HepG2 (cell line): Measurements from ENCODE around the gene RPL4. TPM values are rescaled to one million over a fixed set of nuclear protein-coding genes. Genes with fewer than 3 reads are reported as not detected.
A peak's percentile ranks its signal among the peaks of the same experiment; 100 is the strongest.

Experiments
- ATAD3A ChIP-seq: sonication (generic); formaldehyde crosslinking; IDR thresholded peaks from 2 replicates; pipeline ENCODE4 v1.4.0; 2020; ENCODE audit warnings: missing genetic modification reagents
- DPF2 ChIP-seq: sonication (generic); formaldehyde crosslinking; IDR thresholded peaks from 2 replicates; pipeline ENCODE4 v1.4.0; 2020; ENCODE audit warnings: mild to moderate bottlenecking, low read depth, missing genetic modification reagents, borderline replicate concordance
- ISX ChIP-seq: sonication (generic); formaldehyde crosslinking; conservative IDR thresholded peaks from 2 replicates; pipeline ENCODE4 v1.5.0; 2020; ENCODE audit warnings: missing genetic modification reagents
- MAFK ChIP-seq, 2 experiments: IDR thresholded peaks in 1 of 2; conservative IDR thresholded peaks in 1 of 2; 2 replicates each; pipeline ENCODE4 v1.6.1; 2011; ENCODE audit warnings: improper control_type of control experiment in 2 of 2, low read length in 2 of 2
- PCBP1 ChIP-seq: fragments of 200-400 bp; formaldehyde crosslinking; IDR thresholded peaks from 2 replicates; pipeline ENCODE4 v1.6.1; 2017; ENCODE audit warnings: mild to moderate bottlenecking, low read depth, low read length, borderline replicate concordance
- SMC3 ChIP-seq: IDR thresholded peaks from 2 replicates; pipeline ENCODE4 v1.6.1; 2011; ENCODE audit warnings: low read length, improper control_type of control experiment
- SOX5 ChIP-seq: IDR thresholded peaks from 2 replicates; pipeline ENCODE4 v1.6.1; 2016; ENCODE audit warnings: borderline replicate concordance
- ZNF205 ChIP-seq: IDR thresholded peaks from 2 replicates; pipeline ENCODE4 v1.6.1; 2018; ENCODE audit warnings: missing biosample characterization, missing genetic modification reagents
- polyA plus RNA-seq, 8 experiments: library from polyadenylated mRNA; depleted of rRNA in 3 of 8; stranded (reverse) in 7 of 8; unstranded in 1 of 8; fragments of >200 nt; fragmentation: Illumina TruSeq in 4 of 8; extraction: Trizol in 4 of 8; gene quantifications; 2 replicates each; pipeline versions ENCODE4 v1.2.1 to v1.2.3, GENCODE V29; 2011 to 2016; ENCODE audit warnings: low read depth in 4 of 8, missing spikeins in 1 of 8, mixed read lengths in 1 of 8; ENCODE audit not compliant: insufficient read depth in 1 of 8
- total RNA-seq, 5 experiments: library from RNA; depleted of rRNA; stranded (reverse); fragments of >200 nt; fragmentation: Illumina TruSeq; extraction: Trizol; gene quantifications; 2 replicates each; pipeline ENCODE4 v1.2.3, GENCODE V29; 2016; ENCODE audit warnings: low read depth in 1 of 5
- TF ChIP-seq, protein P1 (sequence below): sonication (generic); formaldehyde crosslinking; IDR thresholded peaks from 2 replicates; pipeline ENCODE4 v1.5.1; 2020; ENCODE audit warnings: missing genetic modification reagents, mild to moderate bottlenecking, borderline replicate concordance
- TF ChIP-seq, protein P2 (sequence below): sonication (generic); formaldehyde crosslinking; IDR thresholded peaks from 2 replicates; pipeline ENCODE4 v1.4.0; 2020; ENCODE audit warnings: missing genetic modification reagents, mild to moderate bottlenecking, borderline replicate concordance
- TF ChIP-seq, protein P3 (sequence below): sonication (generic); formaldehyde crosslinking; IDR thresholded peaks from 2 replicates; pipeline ENCODE4 v1.5.1; 2020; ENCODE audit warnings: mild to moderate bottlenecking, missing genetic modification reagents, borderline replicate concordance
- TF ChIP-seq, protein P4 (sequence below): sonication (generic); formaldehyde crosslinking; IDR thresholded peaks from 2 replicates; pipeline ENCODE4 v1.4.0; 2020; ENCODE audit warnings: missing genetic modification reagents, borderline replicate concordance
- TF ChIP-seq, protein P5 (sequence below): sonication (generic); formaldehyde crosslinking; conservative IDR thresholded peaks from 2 replicates; pipeline ENCODE4 v1.8.0; 2022; ENCODE audit warnings: low read depth, missing genetic modification reagents

RPL4 gene
- total and polyA plus RNA-seq, 2 of the 13 experiments (the other 11 are each of a cell fraction or from before 2014, with no cell fraction given) = 3,630 to 3,960 TPM

DNA sequence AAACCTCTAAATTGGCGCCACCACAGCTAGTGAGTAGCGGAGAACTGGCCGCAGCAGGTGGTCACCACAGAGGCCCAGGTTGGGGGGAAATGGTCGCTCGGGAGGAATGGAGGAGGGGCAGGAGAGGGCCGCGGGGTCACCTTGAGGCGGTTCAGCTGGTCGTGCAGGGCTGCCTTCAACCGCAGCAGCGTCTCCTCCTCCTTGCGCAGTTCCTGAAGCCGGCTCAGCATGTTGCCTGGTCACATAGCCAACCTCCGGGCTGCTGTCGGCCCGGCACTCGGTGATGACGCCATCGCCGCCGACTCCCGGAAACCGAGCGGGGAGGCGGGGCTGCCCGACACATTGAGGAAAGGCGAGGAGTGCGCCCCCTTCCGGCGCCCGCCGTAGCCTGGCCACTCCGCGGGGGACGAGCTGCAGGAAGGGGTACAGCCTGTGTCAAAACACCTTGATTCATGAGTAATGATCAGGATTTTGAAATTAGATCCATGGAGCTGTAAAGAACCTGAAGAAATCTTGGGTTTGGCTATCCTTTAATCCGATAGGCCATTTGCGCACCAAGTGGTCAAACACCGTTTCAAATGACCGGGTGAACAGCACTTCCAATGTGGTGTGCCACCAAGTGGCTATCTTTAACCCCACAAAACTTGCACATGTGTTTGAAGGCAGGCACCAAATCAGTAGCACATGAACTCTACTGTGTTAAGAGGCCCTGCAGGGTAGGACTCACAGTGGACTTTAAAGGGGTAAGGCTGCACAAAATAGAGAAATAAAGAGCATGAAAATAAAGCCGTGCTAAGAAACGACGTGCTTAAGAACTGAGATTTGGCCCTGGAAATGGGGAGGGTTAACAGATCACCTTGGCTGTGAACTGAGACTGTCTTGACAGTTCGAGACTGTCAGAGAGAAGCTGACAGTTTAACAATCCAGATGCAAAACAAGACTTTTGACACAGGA lies 6.9 kb downstream of the RPL4 start, which contains the start of gene SNAPC5 (continued):
- TF ChIP-seq, protein P1, sequence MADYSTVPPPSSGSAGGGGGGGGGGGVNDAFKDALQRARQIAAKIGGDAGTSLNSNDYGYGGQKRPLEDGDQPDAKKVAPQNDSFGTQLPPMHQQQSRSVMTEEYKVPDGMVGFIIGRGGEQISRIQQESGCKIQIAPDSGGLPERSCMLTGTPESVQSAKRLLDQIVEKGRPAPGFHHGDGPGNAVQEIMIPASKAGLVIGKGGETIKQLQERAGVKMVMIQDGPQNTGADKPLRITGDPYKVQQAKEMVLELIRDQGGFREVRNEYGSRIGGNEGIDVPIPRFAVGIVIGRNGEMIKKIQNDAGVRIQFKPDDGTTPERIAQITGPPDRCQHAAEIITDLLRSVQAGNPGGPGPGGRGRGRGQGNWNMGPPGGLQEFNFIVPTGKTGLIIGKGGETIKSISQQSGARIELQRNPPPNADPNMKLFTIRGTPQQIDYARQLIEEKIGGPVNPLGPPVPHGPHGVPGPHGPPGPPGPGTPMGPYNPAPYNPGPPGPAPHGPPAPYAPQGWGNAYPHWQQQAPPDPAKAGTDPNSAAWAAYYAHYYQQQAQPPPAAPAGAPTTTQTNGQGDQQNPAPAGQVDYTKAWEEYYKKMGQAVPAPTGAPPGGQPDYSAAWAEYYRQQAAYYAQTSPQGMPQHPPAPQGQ (CRISPR knock-in tag) = no peak; the same call in 1 of the 2 replicates
- TF ChIP-seq SOX5 (peak; percentile 48; the same call in 1 of the 2 replicates), PCBP1 (peak; percentile 87; the same call in 1 of the 2 replicates), ZNF205 (peak; percentile 56), SMC3 (no peak), ISX (no peak), ATAD3A (CRISPR knock-in tag) (no peak), MAFK (conservative IDR thresholded peaks at IDR 0.05 in 1 of 2, IDR thresholded peaks at IDR 0.05 in 1 of 2; ENCODE audit: low read length in 2 of 2) (no peak), DPF2 (CRISPR knock-in tag) (no peak)
- TF ChIP-seq, protein P2, sequence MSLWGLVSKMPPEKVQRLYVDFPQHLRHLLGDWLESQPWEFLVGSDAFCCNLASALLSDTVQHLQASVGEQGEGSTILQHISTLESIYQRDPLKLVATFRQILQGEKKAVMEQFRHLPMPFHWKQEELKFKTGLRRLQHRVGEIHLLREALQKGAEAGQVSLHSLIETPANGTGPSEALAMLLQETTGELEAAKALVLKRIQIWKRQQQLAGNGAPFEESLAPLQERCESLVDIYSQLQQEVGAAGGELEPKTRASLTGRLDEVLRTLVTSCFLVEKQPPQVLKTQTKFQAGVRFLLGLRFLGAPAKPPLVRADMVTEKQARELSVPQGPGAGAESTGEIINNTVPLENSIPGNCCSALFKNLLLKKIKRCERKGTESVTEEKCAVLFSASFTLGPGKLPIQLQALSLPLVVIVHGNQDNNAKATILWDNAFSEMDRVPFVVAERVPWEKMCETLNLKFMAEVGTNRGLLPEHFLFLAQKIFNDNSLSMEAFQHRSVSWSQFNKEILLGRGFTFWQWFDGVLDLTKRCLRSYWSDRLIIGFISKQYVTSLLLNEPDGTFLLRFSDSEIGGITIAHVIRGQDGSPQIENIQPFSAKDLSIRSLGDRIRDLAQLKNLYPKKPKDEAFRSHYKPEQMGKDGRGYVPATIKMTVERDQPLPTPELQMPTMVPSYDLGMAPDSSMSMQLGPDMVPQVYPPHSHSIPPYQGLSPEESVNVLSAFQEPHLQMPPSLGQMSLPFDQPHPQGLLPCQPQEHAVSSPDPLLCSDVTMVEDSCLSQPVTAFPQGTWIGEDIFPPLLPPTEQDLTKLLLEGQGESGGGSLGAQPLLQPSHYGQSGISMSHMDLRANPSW (CRISPR knock-in tag) = peak; percentile 63; the same call in 1 of the 2 replicates
- TF ChIP-seq, protein P3, sequence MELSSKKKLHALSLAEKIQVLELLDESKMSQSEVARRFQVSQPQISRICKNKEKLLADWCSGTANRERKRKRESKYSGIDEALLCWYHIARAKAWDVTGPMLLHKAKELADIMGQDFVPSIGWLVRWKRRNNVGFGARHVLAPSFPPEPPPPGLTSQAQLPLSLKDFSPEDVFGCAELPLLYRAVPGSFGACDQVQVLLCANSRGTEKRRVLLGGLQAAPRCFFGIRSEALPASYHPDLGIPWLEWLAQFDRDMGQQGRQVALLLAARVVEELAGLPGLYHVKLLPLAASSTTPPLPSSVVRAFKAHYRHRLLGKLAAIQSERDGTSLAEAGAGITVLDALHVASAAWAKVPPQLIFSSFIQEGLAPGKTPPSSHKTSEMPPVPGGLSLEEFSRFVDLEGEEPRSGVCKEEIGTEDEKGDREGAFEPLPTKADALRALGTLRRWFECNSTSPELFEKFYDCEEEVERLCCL (CRISPR knock-in tag) = 0 out of 2 replicates have a peak, but pooled peaks have one; percentile 79
- TF ChIP-seq, protein P4, sequence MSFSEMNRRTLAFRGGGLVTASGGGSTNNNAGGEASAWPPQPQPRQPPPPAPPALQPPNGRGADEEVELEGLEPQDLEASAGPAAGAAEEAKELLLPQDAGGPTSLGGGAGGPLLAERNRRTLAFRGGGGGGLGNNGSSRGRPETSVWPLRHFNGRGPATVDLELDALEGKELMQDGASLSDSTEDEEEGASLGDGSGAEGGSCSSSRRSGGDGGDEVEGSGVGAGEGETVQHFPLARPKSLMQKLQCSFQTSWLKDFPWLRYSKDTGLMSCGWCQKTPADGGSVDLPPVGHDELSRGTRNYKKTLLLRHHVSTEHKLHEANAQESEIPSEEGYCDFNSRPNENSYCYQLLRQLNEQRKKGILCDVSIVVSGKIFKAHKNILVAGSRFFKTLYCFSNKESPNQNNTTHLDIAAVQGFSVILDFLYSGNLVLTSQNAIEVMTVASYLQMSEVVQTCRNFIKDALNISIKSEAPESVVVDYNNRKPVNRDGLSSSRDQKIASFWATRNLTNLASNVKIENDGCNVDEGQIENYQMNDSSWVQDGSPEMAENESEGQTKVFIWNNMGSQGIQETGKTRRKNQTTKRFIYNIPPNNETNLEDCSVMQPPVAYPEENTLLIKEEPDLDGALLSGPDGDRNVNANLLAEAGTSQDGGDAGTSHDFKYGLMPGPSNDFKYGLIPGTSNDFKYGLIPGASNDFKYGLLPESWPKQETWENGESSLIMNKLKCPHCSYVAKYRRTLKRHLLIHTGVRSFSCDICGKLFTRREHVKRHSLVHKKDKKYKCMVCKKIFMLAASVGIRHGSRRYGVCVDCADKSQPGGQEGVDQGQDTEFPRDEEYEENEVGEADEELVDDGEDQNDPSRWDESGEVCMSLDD = no peak
- TF ChIP-seq, protein P5, sequence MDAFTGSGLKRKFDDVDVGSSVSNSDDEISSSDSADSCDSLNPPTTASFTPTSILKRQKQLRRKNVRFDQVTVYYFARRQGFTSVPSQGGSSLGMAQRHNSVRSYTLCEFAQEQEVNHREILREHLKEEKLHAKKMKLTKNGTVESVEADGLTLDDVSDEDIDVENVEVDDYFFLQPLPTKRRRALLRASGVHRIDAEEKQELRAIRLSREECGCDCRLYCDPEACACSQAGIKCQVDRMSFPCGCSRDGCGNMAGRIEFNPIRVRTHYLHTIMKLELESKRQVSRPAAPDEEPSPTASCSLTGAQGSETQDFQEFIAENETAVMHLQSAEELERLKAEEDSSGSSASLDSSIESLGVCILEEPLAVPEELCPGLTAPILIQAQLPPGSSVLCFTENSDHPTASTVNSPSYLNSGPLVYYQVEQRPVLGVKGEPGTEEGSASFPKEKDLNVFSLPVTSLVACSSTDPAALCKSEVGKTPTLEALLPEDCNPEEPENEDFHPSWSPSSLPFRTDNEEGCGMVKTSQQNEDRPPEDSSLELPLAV (CRISPR knock-in tag) = 0 out of 2 replicates have a peak, but pooled peaks have one; percentile 54
